Osteoblast (primary cell): ENCODE results near the gene FRMD6. TPM values are rescaled to one million over a fixed set of nuclear protein-coding genes. Genes with fewer than 3 reads are reported as not detected.

Experiments
- DNase-seq: peaks from one replicate; pipeline ENCODE4 v3.0.0; 2011; ENCODE audit warnings: low spot score, mixed read lengths; ENCODE audit not compliant: insufficient read length; ENCODE audit errors: missing footprints
- H2AFZ ChIP-seq: 2 replicates; pipeline ENCODE4 v1.6.0; 2011; ENCODE audit warnings: mild to moderate bottlenecking, low read length
- H3K27ac ChIP-seq: 2 replicates; pipeline ENCODE4 v1.5.1; 2011; ENCODE audit warnings: mild to moderate bottlenecking, low read depth, low read length, moderate library complexity
- H3K27me3 ChIP-seq: 2 replicates; pipeline ENCODE4 v1.6.0; 2012; ENCODE audit warnings: mild to moderate bottlenecking, control low read depth, inconsistent platforms, low read length, moderate library complexity; ENCODE audit not compliant: insufficient read depth
- H3K36me3 ChIP-seq: 2 replicates; pipeline ENCODE4 v1.5.1; 2011; ENCODE audit warnings: mild to moderate bottlenecking, low read length, control low read depth, moderate library complexity; ENCODE audit not compliant: insufficient read depth
- H3K4me1 ChIP-seq: 2 replicates; pipeline ENCODE4 v1.5.1; 2011; ENCODE audit warnings: mild to moderate bottlenecking, low read length, control low read depth, moderate library complexity; ENCODE audit not compliant: insufficient read depth
- H3K4me2 ChIP-seq: 2 replicates; pipeline ENCODE4 v1.6.0; 2011; ENCODE audit warnings: mild to moderate bottlenecking, low read length; ENCODE audit not compliant: insufficient read depth
- H3K4me3 ChIP-seq: fragments of 200-600 bp; sonication (generic); 3 replicates; pipeline ENCODE4 v1.5.1; 2012; ENCODE audit warnings: mild to moderate bottlenecking, low read length, inconsistent platforms; ENCODE audit not compliant: insufficient read depth
- H3K79me2 ChIP-seq: 2 replicates; pipeline ENCODE4 v1.6.0; 2012; ENCODE audit warnings: mild to moderate bottlenecking, low read length, control low read depth, inconsistent platforms; ENCODE audit not compliant: insufficient read depth
- H3K9me3 ChIP-seq: 2 replicates; pipeline ENCODE4 v1.5.1; 2011; ENCODE audit warnings: low read depth, low read length, control low read depth
- H4K20me1 ChIP-seq: 2 replicates; pipeline ENCODE4 v1.6.0; 2012; ENCODE audit warnings: mild to moderate bottlenecking, low read length, control low read depth; ENCODE audit not compliant: insufficient read depth
- CTCF ChIP-seq: IDR thresholded peaks from 2 replicates; pipeline ENCODE4 v1.5.1; 2011; ENCODE audit warnings: mild to moderate bottlenecking, low read depth, low read length, moderate library complexity; ENCODE audit errors: extremely low read depth
- total RNA-seq: library from RNA; depleted of rRNA; stranded (reverse); fragments of >200 nt; gene quantifications from 2 replicates; pipeline ENCODE4 v1.2.3, GENCODE V29; 2012

Gene FRMD6
- total RNA-seq, 1 donor = 584 TPM

GRCh38 chr14:51677738-51678137, 26.0 kb downstream of the FRMD6 start:
- peak overlapping the region; percentile 32 for H3K4me2 ChIP-seq
- peak overlapping the region; percentile 81 for H3K27ac ChIP-seq
- peaks cover 99% of the 10 kb centered on the region for H3K4me1 ChIP-seq
- peaks cover 28% of the 10 kb centered on the region for H3K36me3 ChIP-seq
- no peak overlapping the region for H3K4me3 ChIP-seq
- H3K27me3 ChIP-seq = no peaks in the 10 kb centered on the region
- TF ChIP-seq CTCF = no peak
- H4K20me1 ChIP-seq = peaks cover 79% of the 10 kb centered on the region
- no peak for DNase-seq
- H2AFZ ChIP-seq = no peak overlapping the region
- H3K79me2 ChIP-seq = peaks cover 99% of the 10 kb centered on the region
- H3K9me3 ChIP-seq = no peaks in the 10 kb centered on the region

- Histone ChIP-seq H3K4me3 (no peak overlapping the region), H2AFZ (no peak overlapping the region), H3K9me3 (no peaks in the 10 kb centered on the region), H3K27ac (peak overlapping the region; percentile 19), H3K27me3 (no peaks in the 10 kb centered on the region), H3K79me2 (peaks cover 99% of the 10 kb centered on the region), H3K4me1 (peaks cover 87% of the 10 kb centered on the region), H3K36me3 (peaks cover 42% of the 10 kb centered on the region), H3K4me2 (peak overlapping the region; percentile 30), H4K20me1 (peaks cover 83% of the 10 kb centered on the region)
- no peak for TF ChIP-seq CTCF
- no peak for DNase-seq
These were observed 28.3 kb downstream of the FRMD6 start for GRCh38 chr14:51680031-51680430.

GRCh38 chr14:51681411-51681810, 29.7 kb downstream of the FRMD6 start:
- peaks cover 99% of the 10 kb centered on the region for H3K79me2 ChIP-seq
- peaks cover 82% of the 10 kb centered on the region for H3K4me1 ChIP-seq
- no peaks in the 10 kb centered on the region for H3K9me3 ChIP-seq
- H3K4me3 ChIP-seq = no peak overlapping the region
- DNase-seq = no peak
- H4K20me1 ChIP-seq = peaks cover 89% of the 10 kb centered on the region
- peak overlapping the region; percentile 19 for H3K27ac ChIP-seq
- no peaks in the 10 kb centered on the region for H3K27me3 ChIP-seq
- H3K36me3 ChIP-seq = peaks cover 40% of the 10 kb centered on the region
- H3K4me2 ChIP-seq = no peak overlapping the region
- no peak for TF ChIP-seq CTCF
- H2AFZ ChIP-seq = no peak overlapping the region

- H3K4me1 ChIP-seq = peaks cover 73% of the 10 kb centered on the region
- H3K4me3 ChIP-seq = no peak overlapping the region
- no peak for DNase-seq
- TF ChIP-seq CTCF = no peak
- peaks cover 99% of the 10 kb centered on the region for H3K79me2 ChIP-seq
- peak overlapping the region; percentile 19 for H3K27ac ChIP-seq
- H3K36me3 ChIP-seq = peaks cover 34% of the 10 kb centered on the region
- H2AFZ ChIP-seq = no peak overlapping the region
- no peak overlapping the region for H3K4me2 ChIP-seq
- peaks cover 85% of the 10 kb centered on the region for H4K20me1 ChIP-seq
- no peaks in the 10 kb centered on the region for H3K9me3 ChIP-seq
- H3K27me3 ChIP-seq = no peaks in the 10 kb centered on the region
These were observed 30.7 kb downstream of the FRMD6 start for GRCh38 chr14:51682411-51682810.
